H9 (cell line): ENCODE results near the gene ARHGEF6. TPM values are rescaled to one million over a fixed set of nuclear protein-coding genes. Genes with fewer than 3 reads are reported as not detected.

Experiments
- DNase-seq: peaks from one replicate; pipeline ENCODE4 v3.0.0-alpha.2; 2017
- H2AFZ ChIP-seq: one replicate; pipeline ENCODE4 v1.6.1; 2013; ENCODE audit warnings: mild to moderate bottlenecking, low read length, control low read depth, moderate library complexity
- H2AK5ac ChIP-seq: 2 replicates; pipeline ENCODE4 v1.6.1; 2013; ENCODE audit warnings: low read length, control low read depth, mixed read lengths; ENCODE audit not compliant: insufficient read length
- H2BK120ac ChIP-seq: one replicate; pipeline ENCODE4 v1.6.1; 2013; ENCODE audit warnings: low read depth, mild to moderate bottlenecking, low read length, control low read depth, inconsistent platforms; ENCODE audit not compliant: poor library complexity, severe bottlenecking
- H2BK12ac ChIP-seq: 2 replicates; pipeline ENCODE4 v1.6.1; 2013; ENCODE audit warnings: low read length, control low read depth, mixed read lengths, low read depth; ENCODE audit not compliant: insufficient read length
- H2BK15ac ChIP-seq: 2 replicates; pipeline ENCODE4 v1.6.1; 2013; ENCODE audit warnings: low read depth, low read length, control low read depth
- H2BK20ac ChIP-seq: one replicate; pipeline ENCODE4 v1.6.1; 2013; ENCODE audit warnings: low read depth, mild to moderate bottlenecking, low read length, control low read depth, inconsistent platforms; ENCODE audit not compliant: poor library complexity, severe bottlenecking
- H2BK5ac ChIP-seq: 2 replicates; pipeline ENCODE4 v1.6.1; 2013; ENCODE audit warnings: low read length, control low read depth, mixed read lengths; ENCODE audit not compliant: insufficient read length
- H3K14ac ChIP-seq: 2 replicates; pipeline ENCODE4 v1.6.1; 2013; ENCODE audit warnings: low read length, control low read depth; ENCODE audit not compliant: insufficient read depth
- H3K18ac ChIP-seq: 2 replicates; pipeline ENCODE4 v1.6.1; 2013; ENCODE audit warnings: low read depth, mild to moderate bottlenecking, mixed read lengths, low read length, control low read depth; ENCODE audit not compliant: insufficient read length
- H3K23ac ChIP-seq: 2 replicates; pipeline ENCODE4 v1.6.1; 2013; ENCODE audit warnings: low read length, control low read depth, mixed read lengths, low read depth; ENCODE audit not compliant: insufficient read length
- H3K23me2 ChIP-seq: 2 replicates; pipeline ENCODE4 v1.6.1; 2013; ENCODE audit warnings: low read depth, mild to moderate bottlenecking, mixed read lengths, low read length, control low read depth; ENCODE audit not compliant: insufficient read length, poor library complexity, severe bottlenecking
- H3K27ac ChIP-seq: 2 replicates; pipeline ENCODE4 v1.5.1; 2013; ENCODE audit warnings: low read length, control low read depth, mixed read lengths, low read depth; ENCODE audit not compliant: insufficient read length
- H3K27me3 ChIP-seq: 2 replicates; pipeline ENCODE4 v1.6.1; 2013; ENCODE audit warnings: low read length, control low read depth, inconsistent platforms; ENCODE audit not compliant: insufficient read depth
- H3K4ac ChIP-seq: 2 replicates; pipeline ENCODE4 v1.6.1; 2013; ENCODE audit warnings: low read depth, mild to moderate bottlenecking, control low read depth, inconsistent platforms, low read length, moderate library complexity
- H3K4me1 ChIP-seq: 2 replicates; pipeline ENCODE4 v1.6.1; 2013; ENCODE audit warnings: low read length, control low read depth, inconsistent platforms; ENCODE audit not compliant: insufficient read depth
- H3K4me2 ChIP-seq: 2 replicates; pipeline ENCODE4 v1.6.1; 2013; ENCODE audit warnings: low read length, control low read depth, mixed read lengths; ENCODE audit not compliant: insufficient read length, insufficient read depth
- H3K56ac ChIP-seq: 2 replicates; pipeline ENCODE4 v1.6.1; 2013; ENCODE audit warnings: low read depth, mild to moderate bottlenecking, mixed read lengths, low read length, control low read depth; ENCODE audit not compliant: insufficient read length
- H3K79me1 ChIP-seq: 2 replicates; pipeline ENCODE4 v1.6.1; 2013; ENCODE audit warnings: low read depth, mild to moderate bottlenecking, moderate library complexity, low read length, control low read depth, inconsistent platforms; ENCODE audit not compliant: insufficient read depth, poor library complexity, severe bottlenecking
- H3K79me2 ChIP-seq: 2 replicates; pipeline ENCODE4 v1.6.1; 2013; ENCODE audit warnings: low read length, control low read depth, inconsistent platforms; ENCODE audit not compliant: insufficient read depth
- H3K9ac ChIP-seq: 2 replicates; pipeline ENCODE4 v1.6.1; 2013; ENCODE audit warnings: low read length, control low read depth, mixed read lengths; ENCODE audit not compliant: insufficient read length; ENCODE audit errors: extremely low read depth
- H3K9me3 ChIP-seq: one replicate; pipeline ENCODE4 v1.6.1; 2013; ENCODE audit warnings: low read depth, low read length, inconsistent platforms; ENCODE audit not compliant: control insufficient read depth
- H3T11ph ChIP-seq: one replicate; pipeline ENCODE4 v1.6.1; 2013; ENCODE audit warnings: mild to moderate bottlenecking, low read length, control low read depth, inconsistent platforms
- H4K20me1 ChIP-seq: one replicate; pipeline ENCODE4 v1.6.1; 2013; ENCODE audit not compliant: control insufficient read depth, insufficient read length, insufficient read depth
- H4K5ac ChIP-seq: 2 replicates; pipeline ENCODE4 v1.6.1; 2013; ENCODE audit warnings: low read depth, mild to moderate bottlenecking, mixed read lengths, low read length, control low read depth; ENCODE audit not compliant: insufficient read length
- H4K8ac ChIP-seq: replicated peaks from 2 replicates; pipeline ENCODE4 v1.6.1; 2013; ENCODE audit warnings: low read length, control low read depth, mixed read lengths, low read depth; ENCODE audit not compliant: insufficient read length
- H4K91ac ChIP-seq: 2 replicates; pipeline ENCODE4 v1.6.1; 2013; ENCODE audit warnings: low read depth, mild to moderate bottlenecking, moderate library complexity, mixed read lengths, low read length, control low read depth; ENCODE audit not compliant: insufficient read length
- H3K27ac Mint-ChIP-seq, 3 experiments: 2 replicates in 2 of 3; 3 replicates in 1 of 3; pipeline ENCODE4 v1.8.0; 2020 to 2021; ENCODE audit warnings: mixed read lengths in 3 of 3, mild to moderate bottlenecking in 1 of 3, moderate library complexity in 1 of 3
- H3K27me3 Mint-ChIP-seq: 2 replicates; pipeline ENCODE4 v1.8.0; 2021; ENCODE audit warnings: low read depth, mild to moderate bottlenecking, moderate library complexity, mixed read lengths
- H3K36me3 Mint-ChIP-seq, 3 experiments: 2 replicates in 2 of 3; 3 replicates in 1 of 3; pipeline ENCODE4 v1.8.0; 2020 to 2021; ENCODE audit warnings: low read depth in 3 of 3, mixed read lengths in 3 of 3; ENCODE audit not compliant: insufficient read depth in 1 of 3
- H3K4me1 Mint-ChIP-seq, 2 experiments: 2 replicates each; pipeline ENCODE4 v1.8.0; 2020; ENCODE audit warnings: mixed read lengths in 2 of 2
- H3K4me3 Mint-ChIP-seq, 2 experiments: 2 replicates in 1 of 2; 3 replicates in 1 of 2; pipeline ENCODE4 v1.8.0; 2020 to 2021; ENCODE audit warnings: mild to moderate bottlenecking in 2 of 2, mixed read lengths in 2 of 2, moderate library complexity in 1 of 2
- H3K9me3 Mint-ChIP-seq, 2 experiments: 2 replicates in 1 of 2; 3 replicates in 1 of 2; pipeline ENCODE4 v1.8.0; 2020; ENCODE audit warnings: mild to moderate bottlenecking in 2 of 2, mixed read lengths in 2 of 2, moderate library complexity in 1 of 2
- CTCF ChIP-seq: fragments of 200-600 bp; sonication (generic); conservative IDR thresholded peaks from 3 replicates; pipeline ENCODE4 v1.8.0; 2021; ENCODE audit warnings: antibody characterized with exemption, mild to moderate bottlenecking
- WGBS: extraction: QIAGEN DNeasy Blood & Tissue Kit; methylation state at CpG from one replicate; pipeline ENCODE4 v1.1.7; 2013; ENCODE audit warnings: missing lambda C conversion rate, low lambda C conversion rate, mixed read lengths; ENCODE audit not compliant: insufficient read length; ENCODE audit errors: extremely low coverage; 5-methylcytosine and 5-hydroxymethylcytosine counted together
- total RNA-seq: library from RNA; stranded (reverse); gene quantifications from 2 replicates; pipeline ENCODE4 v1.2.1, GENCODE V29; 2021

ARHGEF6 gene
- total RNA-seq, 1 experiment from 2014 or later = 3.6 TPM

GRCh38 chrX:136652822-136653723 is 127.7 kb downstream of the ARHGEF6 start:
- Histone ChIP-seq H3K4me2 (no peak overlapping the region), H3K79me1 (no peaks in the 10 kb centered on the region), H2AFZ (no peak overlapping the region), H4K8ac (no peak overlapping the region), H2BK5ac (no peak overlapping the region), H3K9ac (no peak overlapping the region), H2BK120ac (no peak overlapping the region), H3K4ac (no peak overlapping the region), H3K18ac (no peak overlapping the region), H3K23ac (no peak overlapping the region), H4K20me1 (no peaks in the 10 kb centered on the region), H3K56ac (no peak overlapping the region), H3K27me3 (no peaks in the 10 kb centered on the region), H3T11ph (no peak overlapping the region), H3K4me1 (no peaks in the 10 kb centered on the region), H3K23me2 (no peaks in the 10 kb centered on the region), H2AK5ac (no peak overlapping the region), H2BK15ac (no peak overlapping the region), H3K27ac (no peak overlapping the region), H4K91ac (no peak overlapping the region), H2BK12ac (no peak overlapping the region), H3K9me3 (peaks cover 68% of the 10 kb centered on the region), H2BK20ac (no peak overlapping the region), H3K14ac (no peak overlapping the region), H3K79me2 (no peaks in the 10 kb centered on the region), H4K5ac (no peak overlapping the region)
- no peak for DNase-seq
- Mint-ChIP-seq H3K9me3 (peaks cover 57 to 65% of the 10 kb centered on the region in 2 experiments), H3K4me3 (no peak overlapping the region), H3K36me3 (peaks cover 0 to 2% (median 0%) of the 10 kb centered on the region in 3 experiments; a peak in 1 of 7 replicates), H3K27me3 (peaks cover 2% of the 10 kb centered on the region; the same call in 1 of the 2 replicates), H3K27ac (no peak overlapping the region), H3K4me1 (peaks cover 11 to 17% of the 10 kb centered on the region in 2 experiments)
- TF ChIP-seq CTCF = no peak
- no CpG with 5 or more reads among the region's 6 CpGs for WGBS
